NT2/D1 (cell line): ENCODE results near the gene CYP2A6.

ENCODE experiments used
- DNase-seq: peaks from one replicate; pipeline ENCODE4 v3.0.0-alpha.2; 2011; ENCODE audit warnings: low read depth, low spot score
- H3K27me3 ChIP-seq: 2 replicates; pipeline ENCODE4 v1.6.0; 2011; ENCODE audit warnings: mild to moderate bottlenecking; ENCODE audit not compliant: insufficient read length, insufficient read depth
- H3K36me3 ChIP-seq: 2 replicates; pipeline ENCODE4 v1.6.1; 2011; ENCODE audit warnings: mild to moderate bottlenecking, low read length, mixed read lengths; ENCODE audit not compliant: insufficient read depth, insufficient read length
- H3K4me1 ChIP-seq: 2 replicates; pipeline ENCODE4 v1.5.1; 2011; ENCODE audit not compliant: insufficient read depth, insufficient read length
- H3K4me3 ChIP-seq: 2 replicates; pipeline ENCODE4 v1.5.1; 2011; ENCODE audit warnings: low read depth; ENCODE audit not compliant: insufficient read length
- H3K9ac ChIP-seq: 2 replicates; pipeline ENCODE4 v1.6.0; 2011; ENCODE audit warnings: low read depth; ENCODE audit not compliant: insufficient read length
- H3K9me3 ChIP-seq: 2 replicates; pipeline ENCODE4 v1.5.1; 2011; ENCODE audit warnings: mild to moderate bottlenecking, low read length; ENCODE audit not compliant: insufficient read depth
- SUZ12 ChIP-seq: IDR thresholded peaks from 2 replicates; pipeline ENCODE4 v1.6.1; 2011; ENCODE audit not compliant: insufficient read length, insufficient read depth; ENCODE audit errors: extremely low read depth
- YY1 ChIP-seq: IDR thresholded peaks from 2 replicates; pipeline ENCODE4 v1.6.1; 2011; ENCODE audit not compliant: insufficient read length, insufficient read depth
- ZNF274 ChIP-seq: IDR thresholded peaks from 2 replicates; pipeline ENCODE4 v1.6.1; 2011; ENCODE audit warnings: mild to moderate bottlenecking, low read depth, low read length

Gene CYP2A6

DNA sequence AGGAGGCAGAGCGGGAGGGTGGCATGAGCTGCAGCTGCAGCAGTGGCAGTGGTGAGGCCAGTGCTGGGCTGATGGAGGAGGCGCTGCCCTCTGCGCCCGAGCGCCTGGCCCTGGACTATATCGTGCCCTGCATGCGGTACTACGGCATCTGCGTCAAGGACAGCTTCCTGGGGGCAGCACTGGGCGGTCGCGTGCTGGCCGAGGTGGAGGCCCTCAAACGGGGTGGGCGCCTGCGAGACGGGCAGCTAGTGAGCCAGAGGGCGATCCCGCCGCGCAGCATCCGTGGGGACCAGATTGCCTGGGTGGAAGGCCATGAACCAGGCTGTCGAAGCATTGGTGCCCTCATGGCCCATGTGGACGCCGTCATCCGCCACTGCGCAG lies 49.3 kb downstream of the CYP2A6 start:
- Histone ChIP-seq H3K9me3 (no peaks in the 10 kb centered on the region), H3K27me3 (no peaks in the 10 kb centered on the region), H3K4me1 (peaks cover 33% of the 10 kb centered on the region), H3K4me3 (peak overlapping the region; percentile 71), H3K9ac (peak overlapping the region; percentile 70), H3K36me3 (peaks cover 55% of the 10 kb centered on the region)
- TF ChIP-seq SUZ12 (no peak), YY1 (no peak), ZNF274 (no peak)
- DNase-seq = no peak

DNA sequence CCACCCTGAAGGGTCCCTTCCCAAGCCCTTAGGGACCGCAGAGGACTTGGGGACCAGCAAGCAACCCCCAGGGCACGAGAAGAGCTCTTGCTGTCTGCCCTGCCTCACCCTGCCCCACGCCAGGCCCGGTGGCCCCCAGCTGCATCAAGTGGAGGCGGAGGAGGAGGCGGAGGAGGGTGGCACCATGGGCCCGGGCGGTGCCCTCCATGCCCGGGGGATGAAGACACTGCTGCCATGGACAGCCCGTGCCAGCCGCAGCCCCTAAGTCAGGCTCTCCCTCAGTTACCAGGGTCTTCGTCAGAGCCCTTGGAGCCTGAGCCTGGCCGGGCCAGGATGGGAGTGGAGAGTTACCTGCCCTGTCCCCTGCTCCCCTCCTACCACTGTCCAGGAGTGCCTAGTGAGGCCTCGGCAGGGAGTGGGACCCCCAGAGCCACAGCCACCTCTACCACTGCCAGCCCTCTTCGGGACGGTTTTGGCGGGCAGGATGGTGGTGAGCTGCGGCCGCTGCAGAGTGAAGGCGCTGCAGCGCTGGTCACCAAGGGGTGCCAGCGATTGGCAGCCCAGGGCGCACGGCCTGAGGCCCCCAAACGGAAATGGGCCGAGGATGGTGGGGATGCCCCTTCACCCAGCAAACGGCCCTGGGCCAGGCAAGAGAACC lies 49.8 kb downstream of the CYP2A6 start:
- H3K36me3 ChIP-seq = peaks cover 51% of the 10 kb centered on the region
- peaks cover 33% of the 10 kb centered on the region for H3K4me1 ChIP-seq

DNA sequence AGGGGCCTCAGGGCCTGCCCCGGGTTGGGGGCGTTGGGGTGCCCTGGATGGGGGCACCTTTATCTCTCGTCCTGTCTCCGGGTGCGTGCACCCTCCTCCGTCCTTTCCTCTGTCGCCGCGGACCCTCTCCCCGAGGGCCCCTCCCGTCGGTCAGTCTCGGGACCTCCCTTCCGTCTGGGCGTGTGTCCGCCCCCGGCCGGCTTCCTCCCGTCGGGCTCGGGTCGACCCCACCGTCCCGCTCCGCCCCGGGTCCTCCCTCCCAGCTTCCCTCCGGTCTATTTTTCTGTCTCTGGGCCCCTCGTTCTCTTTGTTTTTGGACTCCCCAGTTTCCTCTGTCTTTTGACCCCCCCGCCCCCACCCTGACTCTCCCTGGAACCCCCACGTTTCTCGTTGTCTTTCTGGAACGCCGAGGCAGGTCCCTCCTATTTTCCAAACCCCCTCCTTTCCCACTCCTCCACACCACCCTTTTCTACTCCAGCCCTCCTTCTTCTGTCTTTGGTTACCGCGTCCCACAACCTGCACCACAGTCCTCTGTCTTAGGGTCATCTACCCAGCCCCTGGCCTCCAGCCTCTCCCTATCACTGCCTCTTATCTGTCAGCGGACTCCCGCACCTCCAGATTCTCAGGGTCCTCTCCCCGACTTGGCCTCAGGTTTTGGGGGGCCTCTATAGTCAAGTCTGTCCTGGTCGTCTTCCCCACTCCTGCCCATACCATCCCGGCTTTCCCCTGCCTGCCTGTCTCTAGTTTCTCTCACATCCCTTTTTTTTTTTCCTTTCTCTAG lies 50.5 kb downstream of the CYP2A6 start:
- peaks cover 44% of the 10 kb centered on the region for H3K36me3 ChIP-seq
- TF ChIP-seq SUZ12 (no peak), YY1 (no peak), ZNF274 (no peak)
- peak overlapping the region; percentile 71 for H3K4me3 ChIP-seq
- H3K9me3 ChIP-seq = no peaks in the 10 kb centered on the region
- no peaks in the 10 kb centered on the region for H3K27me3 ChIP-seq
- peaks cover 30% of the 10 kb centered on the region for H3K4me1 ChIP-seq
- H3K9ac ChIP-seq = peak overlapping the region; percentile 85
- DNase-seq = no peak

More for the DNA sequence above, 49.8 kb downstream of the CYP2A6 start:
- no peak for DNase-seq
- Histone ChIP-seq H3K9me3 (no peaks in the 10 kb centered on the region), H3K27me3 (no peaks in the 10 kb centered on the region), H3K9ac (peak overlapping the region; percentile 85), H3K4me3 (peak overlapping the region; percentile 71)
- no peak for TF ChIP-seq ZNF274
- no peak for TF ChIP-seq SUZ12
- TF ChIP-seq YY1 = no peak

DNA sequence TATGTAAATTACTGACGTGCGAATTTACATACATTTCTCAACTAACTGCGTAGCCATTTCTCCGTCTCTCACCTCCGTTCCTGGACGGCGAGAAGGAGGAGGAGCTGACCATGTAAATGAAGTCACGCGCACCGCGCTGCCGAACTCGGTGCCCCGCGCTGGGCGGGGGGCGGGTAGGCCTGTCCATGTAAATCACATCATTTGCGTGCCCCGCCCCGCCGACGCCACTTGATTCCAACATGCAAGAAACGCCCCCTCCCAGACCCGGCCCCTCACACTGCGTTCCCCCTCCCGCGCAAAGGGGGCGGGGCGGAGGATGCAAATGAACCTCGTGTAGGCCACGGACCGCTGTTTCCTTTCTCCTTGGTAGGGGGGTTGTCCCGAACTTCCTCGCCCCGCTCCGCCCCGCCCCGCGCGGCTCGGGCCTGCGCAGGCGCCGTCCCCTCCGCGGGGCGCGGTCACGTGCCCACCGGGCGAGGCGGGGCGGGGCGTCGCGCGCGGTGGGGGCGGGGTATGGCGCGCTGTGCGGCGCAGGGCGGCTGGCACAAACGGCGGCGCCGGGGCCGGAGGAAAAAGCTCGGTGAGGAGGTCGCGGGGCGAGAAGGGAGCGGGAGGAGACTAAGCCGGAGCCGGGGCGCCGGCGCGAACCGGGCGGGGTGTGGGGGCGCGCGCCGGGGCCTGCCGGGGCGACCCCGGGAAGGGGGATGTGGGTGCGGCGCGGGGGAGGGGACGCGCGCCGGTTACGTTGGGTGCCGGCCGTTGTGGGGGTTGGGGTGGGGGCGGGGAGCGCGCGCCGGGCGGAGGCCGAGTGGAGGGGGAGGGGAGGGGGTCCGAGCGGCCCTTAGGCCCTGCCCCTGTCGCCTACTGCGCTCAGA lies 51.3 kb downstream of the CYP2A6 start, which contains the start of gene EGLN2:
TSS of gene EGLN2 (plus strand) at position 509 of the 875 bp plus-strand sequence. CDS start 1,382 bp downstream, outside the sequence.
- H3K27me3 ChIP-seq = no peaks in the 10 kb centered on the region

DNA sequence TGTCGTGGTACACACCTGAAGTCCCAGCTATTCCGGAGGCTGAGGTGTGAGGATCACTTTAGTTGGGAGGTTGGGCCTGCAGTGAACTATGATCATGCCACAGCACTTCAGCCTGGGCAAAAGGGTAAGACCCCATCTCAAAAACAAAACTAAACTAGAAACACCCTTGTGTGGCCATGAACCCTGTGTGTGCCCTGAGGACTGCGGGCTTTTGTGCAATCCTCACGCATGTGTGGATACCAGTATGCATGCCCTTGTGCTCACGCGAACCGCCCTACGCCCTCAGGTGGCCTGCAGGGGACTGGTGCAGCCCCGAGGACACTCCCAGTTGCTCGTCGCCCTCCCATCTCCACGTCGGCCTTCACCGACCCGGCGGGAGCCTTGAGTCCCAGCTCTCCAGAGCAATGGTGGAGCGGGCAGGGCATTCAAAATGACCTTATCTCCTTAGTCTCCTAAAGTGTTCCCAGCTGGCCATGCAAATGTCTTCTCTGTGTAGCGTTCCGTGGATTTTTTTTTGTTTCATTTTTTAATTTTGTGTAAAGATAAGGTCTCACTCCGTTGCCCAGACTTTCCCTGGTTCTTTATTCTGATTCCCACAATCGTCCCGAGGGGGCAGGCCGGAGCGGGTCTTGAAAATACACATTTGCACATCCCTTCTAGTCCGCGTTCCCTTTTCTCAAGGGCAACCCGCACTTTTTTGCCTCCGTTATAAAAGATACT lies 52.1 kb downstream of the CYP2A6 start:
- Histone ChIP-seq H3K4me3 (peak overlapping the region; percentile 36), H3K27me3 (no peaks in the 10 kb centered on the region), H3K4me1 (peaks cover 18% of the 10 kb centered on the region), H3K36me3 (peaks cover 28% of the 10 kb centered on the region), H3K9me3 (no peaks in the 10 kb centered on the region), H3K9ac (peak overlapping the region; percentile 80)
- peak; percentile 58 for DNase-seq
- no peak for TF ChIP-seq ZNF274
- no peak for TF ChIP-seq YY1
- no peak for TF ChIP-seq SUZ12

More for the DNA sequence above, 51.3 kb downstream of the CYP2A6 start, which contains the start of gene EGLN2:
- H3K4me1 ChIP-seq = peaks cover 25% of the 10 kb centered on the region
- no peak for TF ChIP-seq SUZ12
- TF ChIP-seq YY1 = no peak
- no peak for TF ChIP-seq ZNF274
- H3K36me3 ChIP-seq = peaks cover 36% of the 10 kb centered on the region
- peak within 1 kb of the TSS; percentile 85 for H3K9ac ChIP-seq
- no peaks in the 10 kb centered on the region for H3K9me3 ChIP-seq
- peak within 1 kb of the TSS; percentile 71 for H3K4me3 ChIP-seq
- peak; percentile 98 for DNase-seq

DNA sequence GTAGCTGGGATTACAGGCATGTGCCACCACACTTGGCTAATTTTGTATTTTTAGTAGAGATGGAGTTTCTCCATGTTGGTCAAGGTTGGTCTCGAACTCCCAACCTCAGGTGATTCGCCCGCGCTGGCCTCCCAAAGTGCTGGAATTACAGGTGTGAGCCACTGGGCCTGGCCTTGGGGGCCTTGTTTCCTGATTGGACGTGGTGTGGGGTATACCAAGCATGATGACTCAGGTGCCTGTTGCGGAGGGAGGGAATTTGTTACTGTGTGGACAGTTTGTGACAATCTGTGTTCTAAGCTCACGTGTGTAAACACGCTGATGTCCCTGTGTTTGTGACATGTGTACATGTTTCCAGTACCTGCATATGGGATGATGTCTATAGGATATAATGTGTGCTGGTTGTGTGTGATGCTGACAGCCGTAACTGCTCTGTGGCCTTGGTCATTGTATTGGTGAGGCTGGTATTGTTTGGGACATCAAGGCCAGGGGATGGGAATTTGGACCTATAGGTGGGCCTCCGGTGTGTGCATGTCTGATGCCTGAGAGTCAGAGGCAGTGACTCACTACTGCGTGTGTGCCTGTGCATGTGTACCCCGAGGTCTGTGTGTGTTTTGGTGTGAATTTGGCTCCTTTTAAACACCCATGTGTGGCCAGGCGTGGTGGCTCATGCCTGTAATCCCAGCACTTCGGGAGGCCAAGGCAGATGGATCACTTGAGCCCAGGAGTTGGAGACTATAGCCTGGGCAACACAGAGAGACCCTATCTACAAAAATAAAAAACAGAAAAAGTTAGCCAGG lies 52.9 kb downstream of the CYP2A6 start:
- no peak overlapping the region for H3K9ac ChIP-seq
- TF ChIP-seq YY1 = no peak
- TF ChIP-seq SUZ12 = no peak
- TF ChIP-seq ZNF274 = no peak

More for the DNA sequence above, 52.9 kb downstream of the CYP2A6 start:
- Histone ChIP-seq H3K36me3 (peaks cover 20% of the 10 kb centered on the region), H3K4me1 (peaks cover 13% of the 10 kb centered on the region), H3K27me3 (no peaks in the 10 kb centered on the region), H3K4me3 (no peak overlapping the region), H3K9me3 (no peaks in the 10 kb centered on the region)
- DNase-seq = no peak
